HG02623 (cell line): Measurements from ENCODE around the gene UBL3.

Experiments
- ATAC-seq: cut with Tn5 transposase; IDR thresholded peaks from one replicate; pipeline ENCODE4 v1.9.1; 2021; ENCODE audit warnings: moderate library complexity; ENCODE audit not compliant: unreplicated experiment

UBL3 gene

DNA sequence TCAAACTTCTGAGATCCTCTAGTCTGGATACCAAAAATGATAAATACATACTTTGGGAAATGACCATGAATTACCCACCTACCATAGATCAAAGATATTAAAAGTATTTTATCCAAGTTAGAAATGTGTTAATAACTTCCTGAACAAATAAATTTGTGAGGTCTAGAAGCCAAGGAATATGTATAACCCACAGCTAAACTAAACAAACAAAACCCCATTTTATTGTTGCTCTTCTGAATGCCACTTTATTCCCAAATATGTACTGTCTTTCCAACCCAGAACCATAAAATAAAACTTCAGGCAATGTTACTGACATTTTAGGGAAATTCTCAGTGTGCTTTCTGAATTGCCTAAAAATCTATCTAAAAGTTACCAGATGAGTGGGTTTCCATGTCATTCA, 35.1 kb downstream of the UBL3 start:
- ATAC-seq = no peak

DNA sequence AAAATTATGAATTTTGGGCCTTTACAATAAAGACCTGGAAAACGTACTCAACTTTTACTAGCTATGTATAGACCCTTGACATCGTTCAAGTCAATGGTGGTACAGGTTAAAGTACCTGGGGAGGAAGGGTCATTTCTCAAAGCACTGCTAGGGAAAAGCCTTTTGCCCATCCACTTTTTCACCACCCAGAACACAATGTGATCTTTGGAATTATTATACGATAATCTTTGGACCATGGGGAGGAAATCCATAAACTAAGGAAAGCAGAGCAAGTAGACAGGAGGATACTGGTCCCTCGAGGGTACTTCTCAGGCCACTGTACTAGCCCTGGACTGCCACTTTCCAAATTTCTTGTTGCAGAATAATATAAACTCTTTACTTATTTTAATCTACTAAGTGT, 39.5 kb downstream of the UBL3 start:
- ATAC-seq = no peak

DNA sequence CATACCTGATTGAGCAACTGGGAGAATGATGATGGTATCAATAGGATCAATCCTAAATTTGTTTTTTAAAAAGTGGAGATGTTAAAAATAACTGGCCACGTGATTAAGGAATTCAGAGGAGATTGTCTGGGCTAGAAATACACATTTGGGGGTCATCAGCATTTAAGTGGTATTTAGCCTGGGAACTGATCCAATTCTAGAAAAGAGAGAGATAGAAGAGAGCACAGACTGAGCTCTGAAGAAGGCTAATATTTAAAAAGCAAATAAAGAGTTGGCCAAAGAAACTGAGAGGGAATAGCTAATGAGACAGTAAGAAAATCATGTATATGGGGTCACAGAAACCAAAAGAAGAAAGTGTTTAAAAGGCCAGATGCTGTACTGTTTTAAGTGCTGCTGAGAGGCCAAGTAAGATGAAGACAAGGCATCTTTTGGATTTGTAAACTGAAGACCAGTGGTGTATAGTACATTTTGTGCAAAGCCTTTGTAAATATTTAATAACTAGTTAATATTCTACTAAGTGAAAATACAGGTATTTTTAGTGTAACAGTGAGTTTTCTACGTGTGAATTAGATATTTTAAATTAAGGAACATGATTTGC, 40.2 kb downstream of the UBL3 start:
- peak; percentile 63 for ATAC-seq

DNA sequence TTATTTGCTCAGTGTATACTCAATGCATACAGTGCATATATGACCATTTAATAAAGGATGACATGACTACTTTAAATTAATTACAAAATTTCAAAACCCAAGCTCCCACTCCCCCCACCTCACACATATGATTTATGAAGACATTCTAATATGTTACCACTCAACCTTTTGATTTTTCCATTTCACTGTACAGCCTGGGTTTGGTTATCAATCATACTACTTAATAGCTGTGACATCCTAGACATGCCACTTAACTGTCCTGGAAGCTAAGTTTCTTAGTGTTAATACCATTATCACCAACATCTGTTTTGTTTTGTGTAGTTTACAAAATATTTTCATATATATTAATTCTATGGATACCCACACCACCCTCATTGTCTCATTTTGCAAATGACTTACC, 42.2 kb downstream of the UBL3 start:
- ATAC-seq = no peak

DNA sequence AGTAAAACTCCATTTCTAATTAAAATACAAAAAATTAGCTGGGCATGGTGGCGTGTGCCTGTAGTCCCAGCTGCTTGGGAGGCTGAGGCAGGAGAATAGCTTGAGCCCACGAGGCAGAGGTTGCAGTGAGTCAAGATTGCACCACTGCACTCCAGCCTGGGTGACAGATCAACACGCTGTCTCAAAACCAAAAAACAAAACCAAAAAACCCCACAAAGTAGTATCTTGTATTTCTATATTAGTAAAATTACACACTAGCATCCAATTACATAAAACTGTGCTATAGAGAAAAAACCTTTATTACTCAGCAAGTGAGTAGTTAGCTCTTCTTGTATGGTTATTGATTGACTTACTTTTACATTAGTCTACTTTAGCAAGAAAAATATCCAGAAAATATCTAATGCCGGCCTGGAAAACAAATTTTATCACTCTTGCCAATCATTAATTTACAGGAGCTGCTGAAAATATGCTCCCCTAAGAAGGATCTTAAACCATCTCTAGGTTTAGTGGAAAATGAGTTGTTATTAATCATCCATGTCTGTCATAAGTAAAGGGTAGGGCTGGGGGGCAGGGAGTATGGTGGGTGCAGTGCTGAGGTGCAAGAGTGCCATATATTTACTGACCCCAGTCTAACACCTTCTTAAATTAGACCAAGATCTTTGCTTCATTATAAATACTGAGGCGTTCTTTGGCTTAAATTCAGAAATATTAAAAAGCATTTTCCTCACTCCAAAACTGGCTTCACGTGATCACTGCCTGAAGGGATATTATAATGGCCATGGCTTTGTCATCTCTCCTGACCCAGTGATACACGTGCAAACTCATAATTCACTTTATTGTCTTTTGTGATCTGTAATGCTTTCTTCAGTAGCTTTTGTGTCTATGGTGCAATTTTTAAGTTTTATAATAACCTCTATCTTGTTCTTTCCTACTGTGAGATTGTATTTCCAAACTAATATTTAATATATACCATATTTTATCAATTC, 44.1 kb downstream of the UBL3 start:
- no peak for ATAC-seq

DNA sequence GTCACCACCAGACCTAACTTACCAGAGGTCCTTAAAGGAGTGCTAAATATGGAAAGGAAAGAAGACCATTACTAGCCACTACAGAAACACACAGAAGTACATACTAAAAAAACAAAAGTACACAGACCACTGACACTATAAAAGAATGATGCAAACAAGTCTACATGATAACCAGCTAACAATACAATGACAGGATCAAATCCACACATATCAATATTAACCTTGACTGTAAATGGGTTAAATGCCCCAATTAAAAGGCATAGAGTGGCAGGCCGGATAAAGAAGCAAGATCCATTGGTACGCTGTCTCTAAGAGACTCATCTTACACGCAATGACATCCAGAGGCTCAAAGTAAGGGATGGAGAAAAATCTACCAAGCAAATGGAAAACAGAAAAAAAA, 47.2 kb downstream of the UBL3 start:
- no peak for ATAC-seq

DNA sequence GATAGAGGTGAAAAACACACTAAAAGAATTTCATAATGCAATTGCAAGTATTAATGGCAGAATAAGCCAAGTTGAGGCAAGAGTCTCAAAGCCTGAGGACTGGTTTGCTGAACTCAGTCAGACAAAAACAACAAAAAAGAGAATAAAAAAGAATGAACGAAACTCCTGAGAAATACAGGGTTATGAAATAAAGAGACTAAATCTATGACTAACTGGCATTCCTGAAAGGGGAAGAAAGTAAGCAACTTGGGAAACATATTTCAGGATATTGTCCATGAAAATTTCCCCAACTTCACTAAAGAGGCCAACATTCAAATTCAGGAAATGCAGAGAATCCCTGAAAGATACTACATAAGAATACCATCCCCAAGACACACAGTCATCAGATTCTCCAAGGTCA, 47.8 kb downstream of the UBL3 start:
- ATAC-seq = no peak

DNA sequence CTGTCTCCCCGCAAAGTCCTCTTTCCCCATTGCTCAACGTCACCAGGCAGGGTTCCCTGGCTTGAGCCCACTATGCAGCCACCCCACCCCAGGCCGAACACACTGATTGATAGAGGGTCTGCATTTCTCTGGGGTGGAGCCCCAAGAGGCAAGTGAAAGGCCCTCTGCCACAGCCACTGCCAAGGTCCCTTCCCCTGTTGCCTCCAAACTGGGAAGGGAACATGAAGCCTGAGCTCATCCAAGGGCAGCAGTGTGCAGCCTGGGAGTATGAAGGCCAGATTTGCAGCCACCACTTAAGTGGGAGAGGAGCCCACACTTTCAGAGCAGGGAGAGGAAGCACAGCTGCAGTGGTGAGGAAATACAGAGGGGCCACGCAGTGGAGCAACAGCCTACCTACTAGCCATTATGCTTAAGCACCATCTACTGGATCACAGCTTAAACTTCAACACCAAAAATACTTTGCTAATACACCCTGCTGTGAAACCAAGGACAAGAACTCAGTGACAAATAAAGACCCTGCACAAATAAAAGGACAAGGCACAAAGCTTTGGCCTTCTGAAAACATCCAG, 48.6 kb downstream of the UBL3 start:
- no peak for ATAC-seq

DNA sequence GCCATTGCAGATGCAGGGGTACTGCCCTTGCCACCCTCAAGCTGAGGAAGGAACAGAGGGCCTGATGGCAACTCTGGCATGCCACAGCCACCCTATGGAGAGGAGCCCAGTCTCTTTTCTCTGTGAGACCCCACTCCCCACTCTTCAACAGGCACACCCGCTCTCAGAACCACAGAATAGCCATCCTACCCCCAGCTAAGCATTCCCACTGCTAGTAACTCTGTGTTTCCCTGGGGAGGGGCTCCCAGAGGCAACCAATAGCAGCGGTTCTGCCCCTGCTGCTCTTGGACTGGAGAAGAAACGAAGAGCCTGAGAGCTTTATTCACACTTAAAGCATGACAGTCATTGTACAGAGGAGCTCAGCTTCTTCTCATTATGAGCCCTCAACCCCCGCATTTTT, 49.3 kb downstream of the UBL3 start:
- ATAC-seq = no peak

DNA sequence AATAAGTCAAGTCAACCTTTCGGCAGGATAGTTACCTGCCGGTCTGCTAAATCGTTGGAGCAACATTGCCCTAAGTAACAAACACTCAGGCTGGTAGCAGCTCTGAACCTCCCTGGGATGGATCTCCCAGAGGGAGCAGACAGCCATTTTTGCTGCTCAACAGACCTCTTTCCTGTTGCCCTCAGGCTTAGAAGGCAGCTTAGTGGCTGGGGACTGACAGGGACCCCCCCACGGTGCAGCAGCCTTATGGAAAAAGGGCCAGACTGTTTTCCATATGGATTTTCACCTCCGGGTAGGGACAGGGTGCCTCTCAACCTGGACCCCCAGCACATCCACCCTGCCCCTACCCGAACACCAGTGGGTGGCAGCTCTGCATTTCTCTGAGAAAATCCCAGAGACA, 49.7 kb downstream of the UBL3 start:
- no peak for ATAC-seq

DNA sequence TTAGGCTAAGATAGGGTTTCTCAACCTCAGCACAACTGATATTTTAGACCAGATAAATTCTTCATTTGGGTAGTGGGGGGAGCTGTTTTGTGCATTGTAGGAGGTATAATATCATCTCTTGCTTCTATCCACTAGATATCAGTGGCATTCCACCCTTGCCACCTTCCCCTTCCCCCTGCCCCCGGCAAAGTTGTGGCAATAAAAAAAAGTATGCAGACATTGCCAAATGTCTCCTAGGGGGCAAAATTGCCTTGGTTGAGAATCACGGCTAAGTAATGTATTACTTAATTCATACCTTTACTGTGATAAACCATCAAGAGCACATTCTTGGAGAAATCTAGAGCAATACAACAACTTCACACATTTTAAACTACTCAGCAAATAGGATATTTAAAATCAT, 51.4 kb downstream of the UBL3 start:
- no peak for ATAC-seq

DNA sequence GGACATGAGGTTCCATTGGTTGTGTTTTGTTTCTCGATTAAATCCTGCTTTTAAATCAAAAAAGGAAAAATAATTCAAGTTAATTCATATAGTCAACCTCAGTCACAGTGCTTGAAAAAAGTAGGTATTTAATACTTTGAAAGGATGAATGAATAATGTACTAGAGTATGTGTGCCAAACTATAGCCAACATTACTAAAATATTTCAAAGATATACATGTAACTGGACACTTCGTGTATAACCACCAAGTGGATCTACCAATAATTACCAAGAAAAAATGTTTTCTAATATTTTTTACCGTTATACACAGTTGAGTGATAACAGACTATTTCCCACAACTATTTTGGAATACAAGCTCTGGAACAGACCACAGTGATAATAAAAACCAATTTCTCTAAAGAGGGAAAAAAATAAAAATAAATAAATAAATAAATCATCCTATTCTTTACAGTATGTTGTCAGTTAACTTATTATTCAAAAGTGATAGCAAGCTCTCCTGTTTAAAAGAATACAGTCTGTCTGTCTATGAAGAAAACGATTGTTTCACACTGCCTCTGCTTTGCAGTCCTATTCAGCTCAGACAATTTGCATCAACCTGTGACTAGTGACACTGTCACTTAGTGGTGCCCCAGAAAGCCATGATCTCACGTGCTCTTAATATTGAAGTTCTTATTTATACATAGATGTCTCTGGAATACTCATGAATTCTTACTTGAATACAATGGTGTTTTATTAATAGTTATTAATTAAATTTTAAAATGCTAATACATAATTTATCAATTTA, 58.2 kb downstream of the UBL3 start:
- no peak for ATAC-seq

DNA sequence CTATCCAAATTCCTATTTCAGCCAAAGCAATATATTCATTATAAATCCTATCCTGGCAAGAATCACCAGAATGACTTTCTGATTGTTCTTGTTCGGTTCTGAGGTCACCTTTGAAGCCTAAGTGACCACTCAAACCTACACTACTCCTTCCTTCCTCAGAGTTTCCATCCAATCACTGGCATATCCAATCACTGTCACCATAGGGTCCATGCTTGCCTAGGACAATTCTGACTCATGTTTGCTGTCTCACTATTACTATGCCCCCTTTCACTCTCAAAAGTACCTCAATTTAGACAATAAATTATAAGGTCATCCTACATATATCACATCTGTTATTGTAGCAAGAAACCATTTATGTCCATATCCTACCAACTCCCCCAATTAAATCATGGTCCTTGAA, 58.9 kb downstream of the UBL3 start:
- no peak for ATAC-seq

DNA sequence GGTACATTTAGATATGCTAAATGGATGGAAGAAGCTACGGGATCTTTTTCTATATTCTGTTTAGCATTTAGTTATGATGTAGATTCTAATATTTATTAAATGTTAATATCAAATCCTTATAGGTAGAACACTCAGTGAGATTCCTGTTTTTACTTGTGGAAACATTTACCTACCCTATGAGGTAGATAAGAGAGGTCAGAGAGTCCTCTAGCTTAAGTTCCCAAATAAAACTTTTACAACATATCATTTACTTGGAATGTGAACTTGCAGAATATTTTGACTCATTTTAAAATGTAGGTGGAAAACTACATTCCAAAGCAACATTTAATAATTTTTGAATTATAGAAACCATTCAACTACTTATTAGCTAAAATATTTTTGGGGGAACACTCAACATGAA, 63.7 kb downstream of the UBL3 start:
- ATAC-seq = no peak

DNA sequence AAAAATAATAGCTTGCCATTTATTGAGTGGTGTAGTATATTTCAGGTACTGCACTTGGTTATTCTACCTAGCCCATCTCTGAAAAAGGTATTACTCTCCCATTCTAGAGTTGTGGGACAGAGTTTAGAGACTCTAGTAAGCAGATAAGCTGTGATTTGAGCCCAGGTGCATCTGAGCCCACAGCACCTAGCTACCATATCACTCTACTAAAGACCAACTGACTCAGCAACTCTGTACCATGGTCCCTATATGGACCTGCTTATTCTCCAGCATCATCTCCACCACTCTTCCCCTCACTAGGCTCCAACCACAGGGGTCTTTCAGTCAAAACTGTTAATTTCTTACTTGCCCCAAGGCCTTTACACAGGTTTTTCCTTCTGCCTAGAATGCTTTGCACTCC, 64.4 kb downstream of the UBL3 start:
- ATAC-seq = no peak

DNA sequence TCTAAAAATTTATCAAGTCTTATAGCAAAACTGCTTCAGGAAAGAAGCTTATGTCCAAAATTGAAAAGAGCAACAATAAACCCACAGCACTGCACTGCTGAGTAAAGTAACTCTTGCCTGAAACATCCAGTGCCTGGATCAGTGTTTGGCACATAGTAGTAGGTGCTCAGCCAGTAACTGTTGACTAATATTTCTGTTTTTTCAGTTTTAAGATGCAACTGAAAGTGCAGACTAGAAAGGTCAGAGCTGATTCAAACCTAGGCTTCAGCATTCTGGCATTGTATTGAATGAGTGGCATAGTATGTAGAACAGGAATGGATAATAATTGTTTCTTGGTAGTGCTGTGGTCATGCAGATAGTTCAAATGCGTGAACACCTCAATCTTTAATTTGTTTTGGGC, 67.6 kb downstream of the UBL3 start:
- no peak for ATAC-seq

DNA sequence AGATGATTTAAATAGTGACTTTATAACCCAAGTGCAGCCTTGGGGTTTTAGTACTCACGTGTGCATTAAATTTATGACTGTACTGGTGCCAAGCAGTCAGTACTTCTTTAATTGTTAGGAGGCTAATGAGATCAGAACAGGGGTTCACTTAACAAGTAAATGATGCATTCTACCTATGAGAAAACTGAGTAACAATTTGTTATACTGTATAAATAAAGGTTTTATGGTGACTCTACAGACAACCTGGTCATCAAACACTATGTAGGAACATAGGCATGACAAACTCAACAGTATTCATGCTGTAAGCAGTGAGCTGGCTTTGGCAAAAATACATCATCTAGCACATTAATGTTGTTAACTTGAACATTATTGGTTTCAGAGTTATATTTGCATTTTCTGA, 75.6 kb downstream of the UBL3 start:
- ATAC-seq = no peak

DNA sequence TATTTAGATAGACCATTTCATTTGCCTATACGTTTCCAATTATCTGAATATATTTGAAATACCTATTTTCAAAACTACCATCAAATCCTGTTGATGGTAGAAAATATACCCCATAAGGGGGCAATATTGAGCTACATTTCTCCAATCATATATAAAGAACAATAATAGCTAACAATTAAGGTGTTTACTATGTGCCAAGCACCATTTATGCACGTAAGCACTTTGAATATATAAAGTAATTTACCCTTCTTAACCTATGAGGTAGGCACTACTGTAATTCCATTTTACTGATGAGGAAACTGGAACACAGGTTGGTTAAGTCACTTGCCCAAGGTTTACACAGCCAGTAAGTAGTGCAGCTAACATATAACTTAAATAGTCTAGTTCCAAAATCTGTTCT, 79.2 kb downstream of the UBL3 start:
- ATAC-seq = no peak

DNA sequence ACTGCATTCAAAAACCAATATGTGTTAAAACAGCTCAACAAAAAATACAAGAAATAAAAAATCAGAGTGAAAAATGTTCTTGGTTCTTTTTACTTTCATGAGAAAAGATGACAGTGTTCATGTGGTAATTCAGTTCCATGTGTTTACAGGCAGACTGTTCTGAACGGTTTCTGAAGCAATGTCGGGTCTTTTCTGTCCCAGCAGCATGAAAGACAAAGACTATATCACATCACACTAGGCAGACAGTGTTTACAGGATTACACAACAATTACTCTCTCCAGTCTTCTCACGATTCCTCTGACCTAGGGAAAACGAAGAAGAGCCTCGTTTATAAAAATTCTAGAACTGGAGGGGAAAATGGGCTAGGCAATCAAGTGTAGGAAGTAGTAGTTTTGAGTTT, 83.4 kb downstream of the UBL3 start:
- ATAC-seq = no peak

DNA sequence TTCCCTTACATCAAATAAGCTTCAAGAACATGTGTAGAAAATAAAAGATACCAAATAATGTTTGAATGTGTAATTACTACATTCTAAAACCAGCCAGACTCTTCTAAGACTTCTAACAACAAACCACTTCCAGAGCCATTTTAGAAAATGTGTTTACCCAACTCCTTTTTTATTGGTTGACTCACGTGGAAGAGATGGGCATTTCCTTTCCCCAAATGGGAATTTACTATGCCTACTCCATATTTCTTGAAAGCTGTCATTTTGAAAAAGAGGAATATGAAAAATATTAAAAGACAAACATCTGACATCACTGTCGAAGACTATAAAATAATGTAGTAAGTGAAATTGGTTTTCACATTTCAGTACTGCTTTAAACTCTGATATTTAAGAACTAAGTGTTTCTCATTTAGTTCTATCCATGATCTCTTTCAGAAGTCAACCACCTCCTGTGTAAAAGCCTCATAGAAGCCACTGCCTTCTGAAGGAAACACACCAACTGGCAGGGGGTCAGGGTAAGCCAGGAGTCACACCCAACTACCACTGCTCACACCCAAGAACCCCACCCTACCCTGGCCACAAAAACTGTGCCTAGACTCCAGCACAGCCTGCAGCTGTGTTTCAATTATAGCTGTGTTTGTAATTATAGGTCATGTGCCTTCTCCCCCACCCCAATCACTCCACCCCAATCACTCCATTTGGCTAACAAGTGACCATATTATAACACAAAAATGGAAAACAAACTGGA, 86.8 kb downstream of the UBL3 start:
- no peak for ATAC-seq

DNA sequence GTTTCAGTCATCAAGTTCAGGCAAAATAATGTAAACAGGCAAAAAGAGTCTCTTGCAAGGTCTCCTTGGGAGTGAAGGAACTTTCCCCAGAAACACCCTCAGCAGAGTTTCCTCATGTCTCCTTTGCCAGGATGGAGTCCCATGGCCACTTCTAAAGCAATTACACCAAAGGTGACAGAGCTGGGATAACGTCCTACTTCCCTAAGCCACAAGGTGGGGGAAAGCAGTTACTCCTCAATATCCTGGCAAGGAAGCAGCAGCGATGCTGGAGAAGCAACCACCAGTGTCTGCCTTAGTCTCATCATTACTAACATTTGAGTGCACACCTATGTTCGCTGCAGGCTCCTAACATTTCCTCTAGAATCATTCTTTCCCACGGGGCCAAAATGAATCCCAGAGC, 88.6 kb downstream of the UBL3 start:
- no peak for ATAC-seq
